ENCODE measurements around the gene ANKRD13C.
"Not testable (repeated sequence)": the region's sequence is repeated elsewhere in the genome, so short reads cannot be mapped to it uniquely, and the experiment has no call there.

- not testable (repeated sequence) for TF ChIP-seq POLR2AphosphoS5, CTCF, POLR2A (IDR thresholded peaks at IDR 0.05)
These were observed 12.9 kb upstream of the ANKRD13C start for GRCh38 chr1:70367397-70367796.
